RPMI8226 (cell line): ENCODE measurements around the gene GNGT2.

Source experiments
- DNase-seq: peaks from one replicate; pipeline ENCODE4 v3.0.0-alpha.2; 2015

GNGT2 gene

DNA sequence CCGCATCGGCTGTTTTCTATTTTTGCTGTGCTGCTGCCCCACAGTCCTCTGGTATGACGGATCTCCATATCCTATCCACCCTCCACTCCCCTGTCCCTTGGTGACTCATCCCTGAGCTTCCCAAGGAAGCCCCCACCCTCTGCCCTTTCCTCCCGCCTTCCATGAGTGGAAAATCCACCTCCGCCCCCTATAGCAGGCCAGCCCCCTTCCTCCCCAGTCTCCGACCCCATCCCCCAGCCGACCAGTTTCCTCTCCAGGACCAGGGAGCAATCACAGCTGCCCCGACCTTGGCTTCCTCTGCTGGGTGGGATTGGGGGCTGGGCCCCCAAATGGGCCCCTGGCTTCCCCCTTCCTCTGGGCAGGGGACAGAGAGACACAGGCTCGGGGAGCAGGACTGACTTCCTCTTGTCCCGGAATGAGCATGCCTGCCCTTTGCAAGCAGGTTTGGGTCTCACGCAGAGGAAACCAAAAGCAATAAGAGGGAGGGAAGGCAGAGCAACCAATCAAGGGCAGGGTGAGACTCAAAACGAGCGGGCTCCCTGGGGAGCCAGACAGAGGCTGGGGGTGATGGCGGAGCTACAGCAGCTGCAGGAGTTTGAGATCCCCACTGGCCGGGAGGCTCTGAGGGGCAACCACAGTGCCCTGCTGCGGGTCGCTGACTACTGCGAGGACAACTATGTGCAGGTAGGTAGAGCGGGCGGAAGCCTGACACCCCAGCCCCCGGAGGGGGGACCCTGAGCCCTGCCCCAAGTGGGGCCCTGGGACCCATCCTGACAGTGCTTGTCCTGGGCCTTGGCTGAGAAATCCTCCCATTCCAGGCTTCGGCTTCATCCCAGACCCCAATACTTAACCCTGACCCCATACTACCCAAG is at the start of gene GNGT2, which contains the start of gene ABI3:
TSS of gene GNGT2 (minus strand) at position 417 of the 872 bp plus-strand sequence. CDS start 3,152 bp downstream, outside the sequence.
TSS of gene ABI3 (plus strand) at position 550 of the 872 bp plus-strand sequence. CDS start at position 568, 18 bp downstream.
- no peak for DNase-seq

- no peak for DNase-seq
Measured at GRCh38 chr17:49259663-49260010, 49.3 kb upstream of the GNGT2 start.

DNA sequence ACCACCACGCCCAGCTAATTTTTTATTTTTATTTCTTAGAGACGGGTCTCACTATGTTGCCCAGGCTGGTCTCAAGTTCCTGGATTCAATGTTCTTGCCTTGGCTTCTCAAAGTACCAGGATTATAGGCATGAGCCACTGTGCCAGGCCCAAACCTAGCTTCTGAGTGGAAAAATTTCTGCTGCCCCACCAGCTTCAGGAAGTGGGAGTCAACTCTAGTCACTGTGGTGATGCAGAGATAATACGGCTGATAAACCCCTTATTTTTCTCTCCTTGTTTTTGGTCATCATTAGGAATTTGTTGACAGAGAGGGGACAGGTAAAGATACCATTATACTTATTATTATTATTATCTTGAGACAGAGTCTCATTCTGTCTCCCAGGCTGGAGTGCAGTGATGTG is 48.0 kb upstream of the GNGT2 start:
- DNase-seq = no peak

GRCh38 chr17:49255125-49255524 is 44.8 kb upstream of the GNGT2 start:
- DNase-seq = no peak

DNA sequence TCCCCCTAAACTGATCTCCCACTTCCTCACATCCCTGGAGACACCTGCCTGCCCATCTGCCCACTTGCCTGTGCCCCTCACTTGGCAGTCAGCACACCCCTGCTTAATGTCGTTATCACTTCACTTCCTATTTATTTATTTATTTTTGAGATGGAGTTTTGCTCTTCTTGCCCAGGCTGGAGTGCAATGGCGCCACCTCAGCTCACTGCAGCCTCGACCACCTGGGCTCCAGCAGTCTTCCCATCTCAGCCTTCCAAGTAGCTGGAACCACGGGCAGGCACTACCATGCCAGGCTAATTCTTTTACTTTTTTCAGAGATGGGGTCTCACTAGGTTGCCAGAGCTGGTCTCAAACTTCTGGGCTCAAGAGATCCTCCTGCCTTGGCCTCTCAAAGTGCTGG is 43.7 kb upstream of the GNGT2 start:
- DNase-seq = no peak

GRCh38 chr17:49252148-49252695 is 41.8 kb upstream of the GNGT2 start:
- DNase-seq = no peak

DNA sequence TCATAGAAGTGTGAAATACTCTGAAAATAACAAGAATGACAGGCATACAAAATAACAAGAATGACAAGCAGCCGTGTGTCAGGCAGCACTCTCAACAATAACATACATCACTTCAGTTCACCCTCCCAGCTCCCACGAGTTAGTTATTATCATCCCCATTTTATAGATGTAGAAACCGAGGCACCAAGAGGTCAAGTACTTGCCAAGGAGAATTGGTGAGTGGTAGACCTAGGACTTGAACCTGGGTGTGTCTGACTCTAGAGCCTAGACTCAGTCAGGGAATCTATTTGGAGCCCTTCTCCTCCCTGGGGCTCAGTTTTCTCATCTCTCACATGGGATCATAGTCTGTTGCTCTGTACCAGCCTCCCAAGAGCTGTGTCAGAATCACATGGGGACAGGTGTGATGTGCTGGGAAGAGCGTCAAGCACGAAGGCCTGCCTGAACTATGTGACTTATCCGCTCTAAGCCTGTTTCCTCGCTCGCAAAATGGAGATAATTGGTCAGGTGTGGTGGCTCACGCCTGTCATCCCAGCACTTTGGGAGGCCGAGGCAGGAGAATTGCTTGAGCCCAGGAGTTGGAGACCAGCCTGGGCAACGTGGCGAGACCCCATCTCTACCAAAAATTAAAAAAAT is 39.6 kb upstream of the GNGT2 start:
- DNase-seq = no peak

DNA sequence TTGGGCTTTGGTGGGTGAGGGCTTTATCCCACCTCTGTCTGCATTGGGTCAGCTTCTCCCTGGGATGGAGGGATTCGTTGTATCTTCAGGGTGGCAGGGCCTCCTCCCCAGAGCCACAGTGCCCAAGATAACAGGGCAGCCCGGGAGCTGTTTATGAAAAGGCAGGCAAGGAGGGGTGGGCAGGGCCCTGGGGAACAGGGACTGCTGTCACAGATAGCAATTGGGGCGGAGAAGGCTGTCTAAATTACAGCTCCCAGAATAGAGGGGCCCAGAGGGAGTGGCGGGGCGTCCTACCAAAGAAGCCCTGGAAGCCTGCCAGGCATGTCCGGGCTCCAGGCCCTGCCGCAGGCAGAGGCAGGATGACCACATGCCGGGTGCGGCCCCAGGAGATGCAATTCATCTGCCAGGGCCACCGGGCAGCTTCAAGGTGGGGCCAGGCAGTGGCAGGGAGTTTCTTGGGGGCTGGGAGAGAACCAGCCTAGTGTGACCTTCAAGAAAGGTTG is 39.0 kb upstream of the GNGT2 start:
- DNase-seq = peak; percentile 22

GRCh38 chr17:49247944-49248343 is 37.6 kb upstream of the GNGT2 start:
- no peak for DNase-seq

DNA sequence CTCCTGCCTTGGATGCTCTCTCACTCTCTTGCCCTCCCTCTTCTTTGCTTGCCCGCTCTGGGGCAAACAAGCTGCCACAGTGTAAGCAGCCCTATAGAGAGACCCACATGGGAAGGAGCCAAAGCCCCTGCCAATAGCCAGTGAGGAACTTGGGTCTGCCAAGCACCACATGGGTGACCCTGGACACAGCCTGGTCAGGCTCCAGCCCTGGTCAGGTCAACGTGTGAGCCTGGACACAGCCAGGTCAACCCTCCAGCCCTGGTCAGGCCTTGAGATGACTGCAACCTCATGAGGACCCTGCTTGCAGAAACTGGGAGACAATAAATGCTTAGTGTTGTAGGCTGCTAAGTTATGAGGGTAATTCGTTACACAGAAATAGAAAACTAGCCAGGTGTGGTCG is 34.5 kb upstream of the GNGT2 start:
- no peak for DNase-seq

- DNase-seq = no peak
Measured at GRCh38 chr17:49242813-49243212, 32.4 kb upstream of the GNGT2 start.

GRCh38 chr17:49241692-49242397 is 31.5 kb upstream of the GNGT2 start:
- no peak for DNase-seq

DNA sequence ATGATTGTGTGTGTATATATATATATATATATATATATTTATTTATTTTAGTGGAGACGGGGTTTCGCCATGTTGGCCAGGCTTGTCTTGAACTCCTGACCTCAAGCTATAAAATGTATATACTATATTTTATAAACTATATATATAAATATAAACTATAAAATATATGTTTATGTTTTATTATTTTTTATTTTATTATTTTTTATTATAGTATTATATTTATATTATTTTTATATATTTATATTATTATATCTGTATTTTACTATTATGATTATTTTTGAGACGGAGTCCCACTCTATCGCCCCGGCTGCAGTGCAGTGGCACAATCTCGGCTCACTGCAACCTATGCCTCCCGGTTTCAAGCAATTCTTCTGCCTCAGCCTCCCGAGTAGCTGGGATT is 30.7 kb upstream of the GNGT2 start:
- no peak for DNase-seq

- DNase-seq = no peak
Measured at GRCh38 chr17:49240619-49241018, 30.2 kb upstream of the GNGT2 start.

- no peak for DNase-seq
Measured at GRCh38 chr17:49239963-49240362, 29.6 kb upstream of the GNGT2 start.

DNA sequence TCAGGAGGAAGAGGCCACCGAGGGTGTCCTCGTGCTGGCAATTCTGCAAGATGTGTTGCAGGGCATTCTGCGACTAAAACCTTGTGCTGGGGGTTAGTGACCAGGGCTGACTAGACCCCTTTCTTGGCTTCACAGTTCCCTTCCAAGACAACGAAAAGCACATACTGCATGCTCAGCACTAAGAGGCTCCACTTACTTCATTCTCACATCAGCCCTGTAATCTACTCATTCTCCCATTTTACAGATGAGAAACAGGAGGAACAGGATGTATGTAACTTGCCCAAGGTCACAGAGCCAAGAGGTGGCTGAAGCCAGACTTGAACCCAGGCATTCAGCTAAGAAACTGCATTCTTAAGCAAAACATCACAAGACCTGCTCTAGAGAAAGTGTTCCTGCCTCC is 25.5 kb upstream of the GNGT2 start:
- no peak for DNase-seq

DNA sequence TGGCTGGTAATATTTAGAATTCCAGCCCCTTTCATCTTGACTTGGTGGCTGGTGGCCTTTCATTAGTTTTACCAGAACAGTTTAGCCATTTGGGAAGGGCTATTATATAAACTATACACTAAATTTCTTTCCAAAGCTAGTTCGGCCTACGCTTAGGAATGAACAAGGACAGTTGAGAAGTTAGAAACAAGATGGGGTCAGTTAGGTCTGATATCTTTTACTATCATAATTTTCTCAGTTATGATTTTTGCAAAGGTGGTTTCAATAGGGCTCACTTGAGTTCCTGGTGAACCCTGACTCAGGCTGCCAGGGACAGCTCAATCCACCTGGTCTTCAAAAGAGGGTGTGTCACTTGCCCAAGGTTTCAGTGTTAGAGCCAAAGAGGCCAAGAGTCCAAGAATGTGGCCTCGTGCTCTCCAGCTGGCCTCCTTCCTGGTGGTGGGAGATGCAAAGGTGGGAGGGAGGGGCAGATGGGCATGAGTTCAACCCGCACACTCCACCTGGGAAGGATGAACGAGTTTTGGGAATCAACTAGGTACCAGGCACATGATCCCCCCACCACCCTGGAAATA is 24.2 kb upstream of the GNGT2 start:
- no peak for DNase-seq

DNA sequence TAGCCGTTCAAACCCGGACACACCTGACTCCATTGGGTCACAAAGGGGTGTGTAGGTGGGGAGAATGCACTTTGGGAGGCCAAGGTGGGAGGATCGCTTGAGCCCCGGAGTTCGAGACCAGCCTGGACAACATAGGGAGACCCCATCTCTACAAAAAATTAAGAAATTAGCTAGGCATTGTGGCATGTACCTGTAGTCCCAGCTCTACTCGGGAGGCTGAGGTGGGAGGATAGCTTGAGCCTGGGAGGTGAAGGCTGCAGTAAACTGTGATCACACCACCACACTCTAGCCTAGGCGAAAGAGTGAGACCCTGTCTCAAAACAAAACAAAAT is 21.2 kb upstream of the GNGT2 start:
- DNase-seq = no peak

- DNase-seq = peak; percentile 89
Measured at GRCh38 chr17:49230636-49231562, 20.5 kb upstream of the GNGT2 start, which contains the start of gene PHOSPHO1. PHOSPHO1 (minus strand) TSS chr17:49230787; CDS start chr17:49226691, 4,096 bp downstream.

- no peak for DNase-seq
Measured at GRCh38 chr17:49229805-49230600, 19.6 kb upstream of the GNGT2 start.
